ENCODE results near the gene SERP1.

Gene SERP1

GRCh38 chr3:150511122-150511821 is 35.0 kb downstream of the SERP1 start:
- H3K36me3 ChIP-seq (replicated peaks in 1 of 2; ENCODE audit: control insufficient read depth in 2 of 2, insufficient read depth in 2 of 2, low read length in 2 of 2): no peaks in the 10 kb centered on the region

GRCh38 chr3:150509780-150510179 is 36.5 kb downstream of the SERP1 start:
- Histone ChIP-seq H4K8ac (ENCODE audit: low read depth, low read length) (no peak overlapping the region), H2AFZ (ENCODE audit: low read length) (no peak overlapping the region), H2BK120ac (ENCODE audit: low read depth, low read length) (no peak overlapping the region), H2AK5ac (ENCODE audit: low read depth, low read length) (no peak overlapping the region), H2BK5ac (ENCODE audit: low read length) (no peak overlapping the region), H3K4me1 (ENCODE audit: control insufficient read depth in 2 of 2, insufficient read depth in 1 of 2, low read depth in 1 of 2, low read length in 2 of 2) (no peaks in the 10 kb centered on the region), H3K36me3 (replicated peaks in 1 of 2; ENCODE audit: control insufficient read depth in 2 of 2, insufficient read depth in 2 of 2, low read length in 2 of 2) (no peaks in the 10 kb centered on the region), H3K4me3 (ENCODE audit: low read length in 2 of 2) (no peak overlapping the region), H3K27ac (replicated peaks; ENCODE audit: low read length) (no peak overlapping the region), H3K18ac (ENCODE audit: low read length) (no peak overlapping the region), H3K4ac (ENCODE audit: low read length) (no peak overlapping the region), H3K79me1 (ENCODE audit: low read depth, low read length) (no peaks in the 10 kb centered on the region), H3K4me2 (ENCODE audit: insufficient read depth, low read length, poor library complexity, severe bottlenecking) (no peak overlapping the region), H4K91ac (ENCODE audit: low read depth, low read length, poor library complexity) (no peak overlapping the region), H3K27me3 (ENCODE audit: control insufficient read depth in 3 of 3, insufficient read depth in 3 of 3, low read depth in 1 of 3, low read length in 3 of 3) (no peaks in the 10 kb centered on the region), H3K14ac (ENCODE audit: low read length) (no peak overlapping the region), H2BK15ac (ENCODE audit: low read length) (no peak overlapping the region), H3K23ac (ENCODE audit: low read depth, low read length, poor library complexity) (no peak overlapping the region), H3K9ac (ENCODE audit: low read depth, low read length, poor library complexity) (no peak overlapping the region), H2BK12ac (ENCODE audit: low read length) (no peak overlapping the region), H3K9me3 (replicated peaks in 1 of 2; ENCODE audit: control insufficient read depth in 2 of 2, insufficient read depth in 1 of 2, low read depth in 1 of 2, low read length in 2 of 2) (no peaks in the 10 kb centered on the region)
- WGBS, 2 donors (ENCODE audit: extremely low coverage in 2 of 2, insufficient read length in 2 of 2, insufficient replicate concordance in 1 of 2): no CpG with 5 or more reads among the region's 2 CpGs
- DNase-seq (ENCODE audit: low spot score): no peak

More at GRCh38 chr3:150511122-150511821, 35.0 kb downstream of the SERP1 start:
- Histone ChIP-seq H2BK120ac (ENCODE audit: low read depth, low read length) (no peak overlapping the region), H3K4ac (ENCODE audit: low read length) (no peak overlapping the region), H3K4me2 (ENCODE audit: insufficient read depth, low read length, poor library complexity, severe bottlenecking) (no peak overlapping the region), H3K4me3 (ENCODE audit: low read length in 2 of 2) (no peak overlapping the region), H3K18ac (ENCODE audit: low read length) (no peak overlapping the region), H3K9ac (ENCODE audit: low read depth, low read length, poor library complexity) (no peak overlapping the region), H2BK12ac (ENCODE audit: low read length) (no peak overlapping the region), H3K9me3 (replicated peaks in 1 of 2; ENCODE audit: control insufficient read depth in 2 of 2, insufficient read depth in 1 of 2, low read depth in 1 of 2, low read length in 2 of 2) (no peaks in the 10 kb centered on the region), H4K8ac (ENCODE audit: low read depth, low read length) (no peak overlapping the region), H2AK5ac (ENCODE audit: low read depth, low read length) (no peak overlapping the region), H3K23ac (ENCODE audit: low read depth, low read length, poor library complexity) (no peak overlapping the region), H3K79me1 (ENCODE audit: low read depth, low read length) (no peaks in the 10 kb centered on the region), H3K27me3 (ENCODE audit: control insufficient read depth in 3 of 3, insufficient read depth in 3 of 3, low read depth in 1 of 3, low read length in 3 of 3) (no peaks in the 10 kb centered on the region), H3K14ac (ENCODE audit: low read length) (no peak overlapping the region), H2AFZ (ENCODE audit: low read length) (no peak overlapping the region), H2BK15ac (ENCODE audit: low read length) (no peak overlapping the region), H3K27ac (replicated peaks; ENCODE audit: low read length) (no peak overlapping the region), H2BK5ac (ENCODE audit: low read length) (no peak overlapping the region), H3K4me1 (ENCODE audit: control insufficient read depth in 2 of 2, insufficient read depth in 1 of 2, low read depth in 1 of 2, low read length in 2 of 2) (no peaks in the 10 kb centered on the region), H4K91ac (ENCODE audit: low read depth, low read length, poor library complexity) (no peak overlapping the region)
- DNase-seq (ENCODE audit: low spot score): no peak
- no CpG with 5 or more reads among the region's 4 CpGs for WGBS, 2 donors (ENCODE audit: extremely low coverage in 2 of 2, insufficient read length in 2 of 2, insufficient replicate concordance in 1 of 2)

- Histone ChIP-seq H3K4ac (ENCODE audit: low read length) (no peak overlapping the region), H3K14ac (ENCODE audit: low read length) (no peak overlapping the region), H4K91ac (ENCODE audit: low read depth, low read length, poor library complexity) (no peak overlapping the region), H3K27me3 (ENCODE audit: control insufficient read depth in 3 of 3, insufficient read depth in 3 of 3, low read depth in 1 of 3, low read length in 3 of 3) (peaks cover 0 to 5% (median 0%) of the 10 kb centered on the region in 3 experiments), H3K4me1 (ENCODE audit: control insufficient read depth in 2 of 2, insufficient read depth in 1 of 2, low read depth in 1 of 2, low read length in 2 of 2) (no peaks in the 10 kb centered on the region), H3K18ac (ENCODE audit: low read length) (no peak overlapping the region), H3K9ac (ENCODE audit: low read depth, low read length, poor library complexity) (no peak overlapping the region), H2BK120ac (ENCODE audit: low read depth, low read length) (no peak overlapping the region), H3K36me3 (replicated peaks in 1 of 2; ENCODE audit: control insufficient read depth in 2 of 2, insufficient read depth in 2 of 2, low read length in 2 of 2) (no peaks in the 10 kb centered on the region), H2BK5ac (ENCODE audit: low read length) (no peak overlapping the region), H3K4me2 (ENCODE audit: insufficient read depth, low read length, poor library complexity, severe bottlenecking) (no peak overlapping the region), H2AFZ (ENCODE audit: low read length) (no peak overlapping the region), H3K4me3 (ENCODE audit: low read length in 2 of 2) (no peak overlapping the region), H2BK15ac (ENCODE audit: low read length) (no peak overlapping the region), H2AK5ac (ENCODE audit: low read depth, low read length) (no peak overlapping the region), H3K79me1 (ENCODE audit: low read depth, low read length) (no peaks in the 10 kb centered on the region), H2BK12ac (ENCODE audit: low read length) (no peak overlapping the region), H4K8ac (ENCODE audit: low read depth, low read length) (no peak overlapping the region), H3K9me3 (replicated peaks in 1 of 2; ENCODE audit: control insufficient read depth in 2 of 2, insufficient read depth in 1 of 2, low read depth in 1 of 2, low read length in 2 of 2) (no peaks in the 10 kb centered on the region), H3K23ac (ENCODE audit: low read depth, low read length, poor library complexity) (no peak overlapping the region), H3K27ac (replicated peaks; ENCODE audit: low read length) (no peak overlapping the region)
- no peak for DNase-seq (ENCODE audit: low spot score)
Observed at GRCh38 chr3:150508401-150508800, 37.9 kb downstream of the SERP1 start.

GRCh38 chr3:150504483-150504882 is 41.8 kb downstream of the SERP1 start:
- no peak overlapping the region for H4K91ac ChIP-seq (ENCODE audit: low read depth, low read length, poor library complexity)
- no peaks in the 10 kb centered on the region for H3K36me3 ChIP-seq (replicated peaks in 1 of 2; ENCODE audit: control insufficient read depth in 2 of 2, insufficient read depth in 2 of 2, low read length in 2 of 2)
- WGBS, 2 donors (ENCODE audit: extremely low coverage in 2 of 2, insufficient read length in 2 of 2, insufficient replicate concordance in 1 of 2): no CpG with 5 or more reads among the region's 3 CpGs
- no peak overlapping the region for H3K23ac ChIP-seq (ENCODE audit: low read depth, low read length, poor library complexity)
- H3K9me3 ChIP-seq (replicated peaks in 1 of 2; ENCODE audit: control insufficient read depth in 2 of 2, insufficient read depth in 1 of 2, low read depth in 1 of 2, low read length in 2 of 2): peaks cover 6 to 13% of the 10 kb centered on the region in 2 donors
- H3K4me3 ChIP-seq (ENCODE audit: low read length in 2 of 2): no peak overlapping the region
- DNase-seq (ENCODE audit: low spot score): no peak
- no peaks in the 10 kb centered on the region for H3K4me1 ChIP-seq (ENCODE audit: control insufficient read depth in 2 of 2, insufficient read depth in 1 of 2, low read depth in 1 of 2, low read length in 2 of 2)
- no peak overlapping the region for H3K4me2 ChIP-seq (ENCODE audit: insufficient read depth, low read length, poor library complexity, severe bottlenecking)
- no peak overlapping the region for H2BK12ac ChIP-seq (ENCODE audit: low read length)
- no peak overlapping the region for H4K8ac ChIP-seq (ENCODE audit: low read depth, low read length)
- no peak overlapping the region for H3K18ac ChIP-seq (ENCODE audit: low read length)
- no peak overlapping the region for H3K14ac ChIP-seq (ENCODE audit: low read length)
- no peaks in the 10 kb centered on the region for H3K79me1 ChIP-seq (ENCODE audit: low read depth, low read length)
- H2BK15ac ChIP-seq (ENCODE audit: low read length): no peak overlapping the region
- H3K27ac ChIP-seq (replicated peaks; ENCODE audit: low read length): no peak overlapping the region
- H3K27me3 ChIP-seq (ENCODE audit: control insufficient read depth in 3 of 3, insufficient read depth in 3 of 3, low read depth in 1 of 3, low read length in 3 of 3): peaks cover 0 to 5% (median 0%) of the 10 kb centered on the region in 3 experiments
- H2BK5ac ChIP-seq (ENCODE audit: low read length): no peak overlapping the region
- H3K9ac ChIP-seq (ENCODE audit: low read depth, low read length, poor library complexity): peak overlapping the region; percentile 3
- H3K4ac ChIP-seq (ENCODE audit: low read length): no peak overlapping the region
- no peak overlapping the region for H2BK120ac ChIP-seq (ENCODE audit: low read depth, low read length)
- H2AFZ ChIP-seq (ENCODE audit: low read length): no peak overlapping the region
- H2AK5ac ChIP-seq (ENCODE audit: low read depth, low read length): peak overlapping the region; percentile 47
